Measurements from ENCODE around the gene ANAPC5. TPM values are rescaled to one million over a fixed set of nuclear protein-coding genes. Genes with fewer than 3 reads are reported as not detected.

The ANAPC5 gene
- total and polyA plus RNA-seq, 2 donors = 119 to 173 TPM

DNA sequence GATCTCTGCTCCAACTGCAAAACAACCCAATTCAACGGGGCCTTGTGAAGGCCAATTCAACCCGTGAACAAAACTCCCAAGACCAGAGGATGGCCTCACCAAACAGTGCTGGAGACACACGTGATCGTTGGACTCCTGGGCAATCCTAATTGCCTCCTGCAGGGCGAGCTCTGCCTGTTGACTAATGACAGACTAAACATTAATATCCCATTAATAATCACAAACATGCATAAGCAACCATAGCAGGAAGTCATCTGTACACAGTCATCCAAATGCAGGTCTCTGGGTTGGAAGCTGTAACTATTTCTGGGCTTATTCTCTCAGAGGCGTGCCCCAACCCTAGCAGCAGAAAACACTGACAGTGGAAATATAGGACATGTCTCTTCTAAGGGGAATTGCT is 21.0 kb downstream of the ANAPC5 start:
- 96% methylated on average over 6 of the region's 6 CpGs for WGBS
- Histone ChIP-seq H3K4me3 (ENCODE audit: low read length in 2 of 2) (no peak overlapping the region), H3K36me3 (ENCODE audit: control insufficient read depth in 2 of 2, insufficient read depth in 2 of 2, low read length in 1 of 2) (peaks cover 57 to 93% of the 10 kb centered on the region in 2 donors), H3K9me3 (ENCODE audit: control insufficient read depth in 2 of 2, insufficient read depth in 1 of 2, low read length in 1 of 2) (no peaks in the 10 kb centered on the region), H3K27me3 (ENCODE audit: control insufficient read depth in 2 of 2, insufficient read depth in 1 of 2, low read length in 1 of 2) (no peaks in the 10 kb centered on the region), H3K4me1 (ENCODE audit: control insufficient read depth in 2 of 2, insufficient read depth in 2 of 2, low read length in 2 of 2) (no peaks in the 10 kb centered on the region), H3K27ac (ENCODE audit: low read depth in 1 of 2, low read length in 1 of 2) (no peak overlapping the region)
- no peak for DNase-seq (ENCODE audit: low read depth in 6 of 9, low spot score in 9 of 9)

DNA sequence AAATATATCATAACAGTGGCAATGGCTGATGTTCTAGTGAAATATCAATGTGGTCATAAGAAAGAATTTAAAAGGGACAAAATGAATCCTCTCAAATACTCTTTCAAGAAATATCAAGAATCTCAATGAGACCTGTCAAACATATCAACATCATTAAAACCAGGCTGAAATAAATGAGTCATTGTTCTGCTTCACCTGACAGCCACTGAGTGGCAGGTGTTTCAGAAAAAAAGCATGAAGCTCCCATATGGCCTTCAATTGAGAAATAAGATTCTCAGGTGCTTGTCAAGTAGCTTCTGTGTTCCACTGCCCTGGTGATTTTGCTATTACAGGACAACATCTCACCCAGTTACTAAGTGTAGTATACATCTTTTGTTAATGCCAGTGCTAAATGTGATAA is 21.5 kb downstream of the ANAPC5 start:
- DNase-seq (ENCODE audit: low read depth in 6 of 9, low spot score in 9 of 9) = no peak
- Histone ChIP-seq H3K4me3 (ENCODE audit: low read length in 2 of 2) (no peak overlapping the region), H3K27ac (ENCODE audit: low read depth in 1 of 2, low read length in 1 of 2) (no peak overlapping the region), H3K4me1 (ENCODE audit: control insufficient read depth in 2 of 2, insufficient read depth in 2 of 2, low read length in 2 of 2) (no peaks in the 10 kb centered on the region), H3K9me3 (ENCODE audit: control insufficient read depth in 2 of 2, insufficient read depth in 1 of 2, low read length in 1 of 2) (no peaks in the 10 kb centered on the region), H3K36me3 (ENCODE audit: control insufficient read depth in 2 of 2, insufficient read depth in 2 of 2, low read length in 1 of 2) (peaks cover 60 to 96% of the 10 kb centered on the region in 2 donors), H3K27me3 (ENCODE audit: control insufficient read depth in 2 of 2, insufficient read depth in 1 of 2, low read length in 1 of 2) (no peaks in the 10 kb centered on the region)

GRCh38 chr12:121330195-121330594 is 22.0 kb downstream of the ANAPC5 start:
- WGBS = 97% methylated on average over 4 of the region's 4 CpGs
- no peaks in the 10 kb centered on the region for H3K4me1 ChIP-seq (ENCODE audit: control insufficient read depth in 2 of 2, insufficient read depth in 2 of 2, low read length in 2 of 2)
- H3K27me3 ChIP-seq (ENCODE audit: control insufficient read depth in 2 of 2, insufficient read depth in 1 of 2, low read length in 1 of 2) = no peaks in the 10 kb centered on the region
- H3K9me3 ChIP-seq (ENCODE audit: control insufficient read depth in 2 of 2, insufficient read depth in 1 of 2, low read length in 1 of 2) = no peaks in the 10 kb centered on the region
- H3K36me3 ChIP-seq (ENCODE audit: control insufficient read depth in 2 of 2, insufficient read depth in 2 of 2, low read length in 1 of 2) = peaks cover 56 to 92% of the 10 kb centered on the region in 2 donors
- no peak overlapping the region for H3K27ac ChIP-seq (ENCODE audit: low read depth in 1 of 2, low read length in 1 of 2)
- DNase-seq (ENCODE audit: low read depth in 6 of 9, low spot score in 9 of 9) = no peak
- H3K4me3 ChIP-seq (ENCODE audit: low read length in 2 of 2) = no peak overlapping the region

GRCh38 chr12:121328620-121329019 is 23.6 kb downstream of the ANAPC5 start:
- peaks cover 52 to 94% of the 10 kb centered on the region in 2 donors for H3K36me3 ChIP-seq (ENCODE audit: control insufficient read depth in 2 of 2, insufficient read depth in 2 of 2, low read length in 1 of 2)
- no peaks in the 10 kb centered on the region for H3K4me1 ChIP-seq (ENCODE audit: control insufficient read depth in 2 of 2, insufficient read depth in 2 of 2, low read length in 2 of 2)
- no peak for DNase-seq (ENCODE audit: low read depth in 6 of 9, low spot score in 9 of 9)
- H3K27me3 ChIP-seq (ENCODE audit: control insufficient read depth in 2 of 2, insufficient read depth in 1 of 2, low read length in 1 of 2) = no peaks in the 10 kb centered on the region
- WGBS = 97% methylated on average over 4 of the region's 4 CpGs
- no peak overlapping the region for H3K4me3 ChIP-seq (ENCODE audit: low read length in 2 of 2)
- H3K27ac ChIP-seq (ENCODE audit: low read depth in 1 of 2, low read length in 1 of 2) = no peak overlapping the region
- H3K9me3 ChIP-seq (ENCODE audit: control insufficient read depth in 2 of 2, insufficient read depth in 1 of 2, low read length in 1 of 2) = no peaks in the 10 kb centered on the region

DNA sequence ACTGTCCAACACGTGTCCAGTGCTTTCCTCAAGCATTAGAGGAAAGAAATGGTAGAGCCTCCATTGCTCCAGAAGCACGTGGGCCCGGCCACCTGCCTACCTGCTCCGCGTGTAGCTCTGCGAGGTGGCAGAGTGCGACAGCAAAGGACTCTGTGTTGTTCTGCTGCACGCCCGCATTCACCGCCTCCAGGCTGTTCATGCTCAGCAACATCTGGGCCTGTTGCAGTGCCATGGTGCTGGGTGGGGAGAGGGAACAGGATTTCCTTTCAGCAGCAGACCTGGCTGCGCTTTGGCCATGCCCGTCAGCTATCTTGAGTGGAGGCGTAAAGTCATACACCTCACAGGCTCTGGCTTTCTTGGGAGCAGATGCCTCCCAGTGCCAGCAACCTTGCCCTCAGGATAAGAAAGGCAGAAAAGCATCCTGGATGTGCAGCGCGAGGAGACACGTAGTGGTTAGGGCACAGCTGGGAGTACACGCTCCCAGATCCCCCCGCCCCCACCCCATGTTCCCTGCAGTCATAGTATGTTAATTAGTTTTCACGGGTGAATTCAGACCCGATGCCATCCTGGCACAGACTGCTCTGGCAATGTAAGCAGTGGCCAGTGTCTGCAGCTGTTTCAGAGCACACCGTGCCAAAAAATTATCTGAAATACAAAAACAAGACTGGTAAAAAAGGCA is 25.1 kb downstream of the ANAPC5 start:
- H3K4me3 ChIP-seq (ENCODE audit: low read length in 2 of 2) = no peak overlapping the region
- peaks cover 56 to 85% of the 10 kb centered on the region in 2 donors for H3K36me3 ChIP-seq (ENCODE audit: control insufficient read depth in 2 of 2, insufficient read depth in 2 of 2, low read length in 1 of 2)
- no peaks in the 10 kb centered on the region for H3K27me3 ChIP-seq (ENCODE audit: control insufficient read depth in 2 of 2, insufficient read depth in 1 of 2, low read length in 1 of 2)
- H3K9me3 ChIP-seq (ENCODE audit: control insufficient read depth in 2 of 2, insufficient read depth in 1 of 2, low read length in 1 of 2) = no peaks in the 10 kb centered on the region
- DNase-seq (ENCODE audit: low read depth in 6 of 9, low spot score in 9 of 9) = no peak
- 87% methylated on average over 21 of the region's 21 CpGs for whole genome bisulfite sequencing
- no peak overlapping the region for H3K27ac ChIP-seq (ENCODE audit: low read depth in 1 of 2, low read length in 1 of 2)
- no peaks in the 10 kb centered on the region for H3K4me1 ChIP-seq (ENCODE audit: control insufficient read depth in 2 of 2, insufficient read depth in 2 of 2, low read length in 2 of 2)

- Histone ChIP-seq H3K27ac (ENCODE audit: low read depth in 1 of 2, low read length in 1 of 2) (no peak overlapping the region), H3K9me3 (ENCODE audit: control insufficient read depth in 2 of 2, insufficient read depth in 1 of 2, low read length in 1 of 2) (no peaks in the 10 kb centered on the region), H3K4me3 (ENCODE audit: low read length in 2 of 2) (no peak overlapping the region), H3K27me3 (ENCODE audit: control insufficient read depth in 2 of 2, insufficient read depth in 1 of 2, low read length in 1 of 2) (no peaks in the 10 kb centered on the region), H3K4me1 (ENCODE audit: control insufficient read depth in 2 of 2, insufficient read depth in 2 of 2, low read length in 2 of 2) (no peaks in the 10 kb centered on the region), H3K36me3 (ENCODE audit: control insufficient read depth in 2 of 2, insufficient read depth in 2 of 2, low read length in 1 of 2) (peaks cover 47 to 75% of the 10 kb centered on the region in 2 donors)
- DNase-seq (ENCODE audit: low read depth in 6 of 9, low spot score in 9 of 9) = no peak
- 80% methylated on average over 5 of the region's 5 CpGs for WGBS
These were observed 26.3 kb downstream of the ANAPC5 start for GRCh38 chr12:121325922-121326396.

- no peaks in the 10 kb centered on the region for H3K27me3 ChIP-seq (ENCODE audit: control insufficient read depth in 2 of 2, insufficient read depth in 1 of 2, low read length in 1 of 2)
- no peaks in the 10 kb centered on the region for H3K9me3 ChIP-seq (ENCODE audit: control insufficient read depth in 2 of 2, insufficient read depth in 1 of 2, low read length in 1 of 2)
- H3K4me3 ChIP-seq (ENCODE audit: low read length in 2 of 2) = no peak overlapping the region
- DNase-seq (ENCODE audit: low read depth in 6 of 9, low spot score in 9 of 9) = no peak
- H3K27ac ChIP-seq (ENCODE audit: low read depth in 1 of 2, low read length in 1 of 2) = no peak overlapping the region
- WGBS = 96% methylated on average over 3 of the region's 3 CpGs
- H3K36me3 ChIP-seq (ENCODE audit: control insufficient read depth in 2 of 2, insufficient read depth in 2 of 2, low read length in 1 of 2) = peaks cover 39 to 68% of the 10 kb centered on the region in 2 donors
- H3K4me1 ChIP-seq (ENCODE audit: control insufficient read depth in 2 of 2, insufficient read depth in 2 of 2, low read length in 2 of 2) = no peaks in the 10 kb centered on the region
These were observed 28.3 kb downstream of the ANAPC5 start for GRCh38 chr12:121323908-121324307.

DNA sequence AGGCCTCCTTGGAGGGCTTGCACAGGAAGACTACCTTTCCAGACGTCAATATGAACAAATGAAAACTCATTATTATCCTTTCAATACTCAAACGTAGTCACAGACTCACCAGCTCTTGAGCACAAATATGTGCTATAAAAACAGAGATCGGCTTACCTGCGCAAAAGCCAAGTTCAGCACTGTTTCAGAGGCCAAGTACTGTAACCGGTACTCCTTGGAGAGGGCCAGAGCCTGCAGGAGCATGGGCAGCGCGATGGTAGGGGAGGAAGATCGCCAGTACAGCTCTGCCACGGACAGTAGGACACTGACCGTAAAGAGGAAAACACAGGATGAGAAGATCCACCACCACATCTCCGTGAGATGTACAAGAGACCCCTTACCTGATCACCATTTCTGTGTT is 34.1 kb downstream of the ANAPC5 start:
- Histone ChIP-seq H3K36me3 (ENCODE audit: control insufficient read depth in 2 of 2, insufficient read depth in 2 of 2, low read length in 1 of 2) (peaks cover 19 to 43% of the 10 kb centered on the region in 2 donors), H3K27ac (ENCODE audit: low read depth in 1 of 2, low read length in 1 of 2) (peak overlapping the region in 1 of 2 donors; percentile 42)
- WGBS = 97% methylated on average over 11 of the region's 11 CpGs

GRCh38 chr12:121314431-121314830 is 37.8 kb downstream of the ANAPC5 start:
- no peaks in the 10 kb centered on the region for H3K4me1 ChIP-seq (ENCODE audit: control insufficient read depth in 2 of 2, insufficient read depth in 2 of 2, low read length in 2 of 2)
- H3K9me3 ChIP-seq (ENCODE audit: control insufficient read depth in 2 of 2, insufficient read depth in 1 of 2, low read length in 1 of 2) = no peaks in the 10 kb centered on the region
- WGBS = 96% methylated on average over 3 of the region's 3 CpGs
- H3K36me3 ChIP-seq (ENCODE audit: control insufficient read depth in 2 of 2, insufficient read depth in 2 of 2, low read length in 1 of 2) = peaks cover 26 to 61% of the 10 kb centered on the region in 2 donors
- H3K27ac ChIP-seq (ENCODE audit: low read depth in 1 of 2, low read length in 1 of 2) = no peak overlapping the region
- H3K4me3 ChIP-seq (ENCODE audit: low read length in 2 of 2) = no peak overlapping the region
- no peak for DNase-seq (ENCODE audit: low read depth in 6 of 9, low spot score in 9 of 9)
- H3K27me3 ChIP-seq (ENCODE audit: control insufficient read depth in 2 of 2, insufficient read depth in 1 of 2, low read length in 1 of 2) = no peaks in the 10 kb centered on the region

More for the DNA sequence above, 34.1 kb downstream of the ANAPC5 start:
- DNase-seq (ENCODE audit: low read depth in 6 of 9, low spot score in 9 of 9) = no peak
- H3K4me1 ChIP-seq (ENCODE audit: control insufficient read depth in 2 of 2, insufficient read depth in 2 of 2, low read length in 2 of 2) = no peaks in the 10 kb centered on the region
- no peak overlapping the region for H3K4me3 ChIP-seq (ENCODE audit: low read length in 2 of 2)
- H3K9me3 ChIP-seq (ENCODE audit: control insufficient read depth in 2 of 2, insufficient read depth in 1 of 2, low read length in 1 of 2) = no peaks in the 10 kb centered on the region
- H3K27me3 ChIP-seq (ENCODE audit: control insufficient read depth in 2 of 2, insufficient read depth in 1 of 2, low read length in 1 of 2) = no peaks in the 10 kb centered on the region

All from thymus (tissue), 11 donors.